ENCODE data around the gene KIAA0825. TPM values are rescaled to one million over a fixed set of nuclear protein-coding genes. Genes with fewer than 3 reads are reported as not detected.

The KIAA0825 gene
- total and polyA plus RNA-seq, 2 experiments from 2014 or later: 1.7 to 1.8 TPM

DNA sequence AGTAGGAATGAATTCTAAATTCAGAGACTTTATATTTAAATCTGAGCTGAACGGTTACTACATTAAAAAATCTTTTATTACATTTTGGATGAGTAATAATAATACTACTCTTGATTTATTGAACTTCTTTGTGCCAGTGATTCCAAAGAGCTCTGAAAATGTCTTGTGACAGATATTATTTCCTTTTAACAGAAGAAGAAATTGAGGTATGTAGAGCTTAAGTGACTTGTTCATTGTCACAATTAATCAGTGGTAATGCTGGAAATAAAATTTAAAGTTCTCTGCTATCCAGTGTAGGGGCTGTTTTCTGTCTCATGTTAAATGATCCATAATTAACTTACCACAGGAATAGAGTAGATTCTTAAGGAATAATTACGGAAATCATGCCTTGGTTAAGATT, 335.3 kb downstream of the KIAA0825 start (continued):
- TF ChIP-seq, protein P1, sequence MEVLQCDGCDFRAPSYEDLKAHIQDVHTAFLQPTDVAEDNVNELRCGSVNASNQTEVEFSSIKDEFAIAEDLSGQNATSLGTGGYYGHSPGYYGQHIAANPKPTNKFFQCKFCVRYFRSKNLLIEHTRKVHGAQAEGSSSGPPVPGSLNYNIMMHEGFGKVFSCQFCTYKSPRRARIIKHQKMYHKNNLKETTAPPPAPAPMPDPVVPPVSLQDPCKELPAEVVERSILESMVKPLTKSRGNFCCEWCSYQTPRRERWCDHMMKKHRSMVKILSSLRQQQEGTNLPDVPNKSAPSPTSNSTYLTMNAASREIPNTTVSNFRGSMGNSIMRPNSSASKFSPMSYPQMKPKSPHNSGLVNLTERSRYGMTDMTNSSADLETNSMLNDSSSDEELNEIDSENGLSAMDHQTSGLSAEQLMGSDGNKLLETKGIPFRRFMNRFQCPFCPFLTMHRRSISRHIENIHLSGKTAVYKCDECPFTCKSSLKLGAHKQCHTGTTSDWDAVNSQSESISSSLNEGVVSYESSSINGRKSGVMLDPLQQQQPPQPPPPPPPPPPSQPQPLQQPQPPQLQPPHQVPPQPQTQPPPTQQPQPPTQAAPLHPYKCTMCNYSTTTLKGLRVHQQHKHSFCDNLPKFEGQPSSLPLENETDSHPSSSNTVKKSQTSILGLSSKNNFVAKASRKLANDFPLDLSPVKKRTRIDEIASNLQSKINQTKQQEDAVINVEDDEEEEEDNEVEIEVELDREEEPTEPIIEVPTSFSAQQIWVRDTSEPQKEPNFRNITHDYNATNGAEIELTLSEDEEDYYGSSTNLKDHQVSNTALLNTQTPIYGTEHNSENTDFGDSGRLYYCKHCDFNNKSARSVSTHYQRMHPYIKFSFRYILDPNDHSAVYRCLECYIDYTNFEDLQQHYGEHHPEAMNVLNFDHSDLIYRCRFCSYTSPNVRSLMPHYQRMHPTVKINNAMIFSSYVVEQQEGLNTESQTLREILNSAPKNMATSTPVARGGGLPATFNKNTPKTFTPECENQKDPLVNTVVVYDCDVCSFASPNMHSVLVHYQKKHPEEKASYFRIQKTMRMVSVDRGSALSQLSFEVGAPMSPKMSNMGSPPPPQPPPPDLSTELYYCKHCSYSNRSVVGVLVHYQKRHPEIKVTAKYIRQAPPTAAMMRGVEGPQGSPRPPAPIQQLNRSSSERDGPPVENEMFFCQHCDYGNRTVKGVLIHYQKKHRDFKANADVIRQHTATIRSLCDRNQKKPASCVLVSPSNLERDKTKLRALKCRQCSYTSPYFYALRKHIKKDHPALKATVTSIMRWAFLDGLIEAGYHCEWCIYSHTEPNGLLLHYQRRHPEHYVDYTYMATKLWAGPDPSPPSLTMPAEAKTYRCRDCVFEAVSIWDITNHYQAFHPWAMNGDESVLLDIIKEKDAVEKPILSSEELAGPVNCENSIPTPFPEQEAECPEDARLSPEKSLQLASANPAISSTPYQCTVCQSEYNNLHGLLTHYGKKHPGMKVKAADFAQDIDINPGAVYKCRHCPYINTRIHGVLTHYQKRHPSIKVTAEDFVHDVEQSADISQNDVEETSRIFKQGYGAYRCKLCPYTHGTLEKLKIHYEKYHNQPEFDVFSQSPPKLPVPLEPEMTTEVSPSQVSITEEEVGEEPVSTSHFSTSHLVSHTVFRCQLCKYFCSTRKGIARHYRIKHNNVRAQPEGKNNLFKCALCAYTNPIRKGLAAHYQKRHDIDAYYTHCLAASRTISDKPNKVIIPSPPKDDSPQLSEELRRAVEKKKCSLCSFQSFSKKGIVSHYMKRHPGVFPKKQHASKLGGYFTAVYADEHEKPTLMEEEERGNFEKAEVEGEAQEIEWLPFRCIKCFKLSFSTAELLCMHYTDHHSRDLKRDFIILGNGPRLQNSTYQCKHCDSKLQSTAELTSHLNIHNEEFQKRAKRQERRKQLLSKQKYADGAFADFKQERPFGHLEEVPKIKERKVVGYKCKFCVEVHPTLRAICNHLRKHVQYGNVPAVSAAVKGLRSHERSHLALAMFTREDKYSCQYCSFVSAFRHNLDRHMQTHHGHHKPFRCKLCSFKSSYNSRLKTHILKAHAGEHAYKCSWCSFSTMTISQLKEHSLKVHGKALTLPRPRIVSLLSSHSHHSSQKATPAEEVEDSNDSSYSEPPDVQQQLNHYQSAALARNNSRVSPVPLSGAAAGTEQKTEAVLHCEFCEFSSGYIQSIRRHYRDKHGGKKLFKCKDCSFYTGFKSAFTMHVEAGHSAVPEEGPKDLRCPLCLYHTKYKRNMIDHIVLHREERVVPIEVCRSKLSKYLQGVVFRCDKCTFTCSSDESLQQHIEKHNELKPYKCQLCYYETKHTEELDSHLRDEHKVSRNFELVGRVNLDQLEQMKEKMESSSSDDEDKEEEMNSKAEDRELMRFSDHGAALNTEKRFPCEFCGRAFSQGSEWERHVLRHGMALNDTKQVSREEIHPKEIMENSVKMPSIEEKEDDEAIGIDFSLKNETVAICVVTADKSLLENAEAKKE (CRISPR knock-in tag; IDR thresholded peaks at IDR 0.05): no peak
- TF ChIP-seq EZH2 (IDR thresholded peaks at IDR 0.05; ENCODE audit: low read depth, unreplicated experiment): no peak

DNA sequence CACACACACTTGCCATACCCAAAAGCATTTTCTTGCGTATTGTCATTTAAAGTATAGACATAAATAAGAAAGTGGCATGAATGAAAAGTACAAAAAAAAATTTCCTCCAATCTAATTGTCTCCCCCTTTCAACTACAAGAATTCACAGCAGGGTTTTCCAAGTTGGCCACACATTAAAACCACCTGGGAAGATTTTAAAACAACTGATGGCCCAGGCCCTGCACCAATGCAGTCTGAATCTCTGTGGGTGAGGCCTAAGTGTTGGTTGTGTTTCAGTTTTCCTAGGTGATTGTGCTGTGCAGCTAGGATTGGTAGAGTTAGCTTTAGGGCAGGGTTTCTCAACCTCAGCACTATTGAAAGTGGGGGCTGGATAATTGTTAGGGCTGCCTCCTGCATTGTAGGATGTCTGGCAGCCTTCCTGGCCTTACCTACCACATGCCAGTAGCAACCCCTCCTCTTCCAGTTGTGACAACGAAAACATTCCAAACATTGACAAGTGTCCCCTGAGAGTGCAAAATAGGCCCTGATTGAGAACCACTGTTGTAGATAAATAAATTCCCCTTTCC, 337.1 kb downstream of the KIAA0825 start:
- ATAC-seq: peak; percentile 75
- Histone ChIP-seq H2AFZ (no peak overlapping the region), H4K20me1 (replicated peaks; ENCODE audit: insufficient read depth) (peaks cover 6% of the 10 kb centered on the region; the same call in 1 of the 2 replicates), H3K4me1 (ENCODE audit: insufficient read depth) (peaks cover 22% of the 10 kb centered on the region), H3K9me2 (ENCODE audit: insufficient read depth) (no peaks in the 10 kb centered on the region), H3K79me2 (replicated peaks; ENCODE audit: insufficient read depth) (peaks cover 87% of the 10 kb centered on the region), H3K36me3 (ENCODE audit: insufficient read depth) (no peaks in the 10 kb centered on the region), H3F3A (replicated peaks; ENCODE audit: low read depth) (no peaks in the 10 kb centered on the region; the same call in 1 of the 2 replicates), H3K27me3 (ENCODE audit: insufficient read depth) (no peaks in the 10 kb centered on the region), H3K4me3 (no peak overlapping the region), H3K4me2 (no peak overlapping the region), H3K27ac (ENCODE audit: low read depth) (no peak overlapping the region)
- Mint-ChIP-seq H3K27ac (peak overlapping the region; percentile 45), H3K4me3 (no peak overlapping the region), H3K9me3 (peaks cover 3% of the 10 kb centered on the region; the same call in 1 of the 3 replicates), H3K27me3 (ENCODE audit: insufficient read depth, low read depth, poor library complexity) (peaks cover 1% of the 10 kb centered on the region), H3K4me1 (peaks cover 19% of the 10 kb centered on the region), H3K36me3 (ENCODE audit: low read depth) (peaks cover 3% of the 10 kb centered on the region; the same call in 2 of the 3 replicates)
- TF ChIP-seq, protein P1 (CRISPR knock-in tag; IDR thresholded peaks at IDR 0.05): no peak
- DNase-seq (ENCODE audit: low spot score): peak; percentile 46

All from GM23338 (cell line).